ENCODE measurements around the gene LAMA2.

GRCh38 chr6:128847431-128848210 is 35.3 kb upstream of the LAMA2 start:
- TF ChIP-seq CTCF (IDR thresholded peaks at IDR 0.05) = no peak
- no peak for TF ChIP-seq POLR2A (IDR thresholded peaks at IDR 0.05)

All from testis (tissue), 2 donors.